ENCODE measurements around the gene SEMA3B.
A peak's percentile ranks its signal among the peaks of the same experiment; 100 is the strongest.
"Not testable (repeated sequence)": the region's sequence is repeated elsewhere in the genome, so short reads cannot be mapped to it uniquely, and the experiment has no call there.

Gene SEMA3B

GRCh38 chr3:50268703-50269451 lies at the start of gene SEMA3B:
TSS of gene SEMA3B (plus strand) at chr3:50269147. CDS start at chr3:50269241, 94 bp downstream.
- DNase-seq, result no peak
- in situ Hi-C loops (cut with MboI; ENCODE audit: low pct_unique_long_range_greater_than_20kb, low sequenced_read_pairs), result no loop called here

- DNase-seq, result no peak
- in situ Hi-C loops (cut with MboI; ENCODE audit: low pct_unique_long_range_greater_than_20kb, low sequenced_read_pairs), result no loop called here
Observed at GRCh38 chr3:50219285-50219684, 49.7 kb upstream of the SEMA3B start.

- DNase-seq, result no peak
- in situ Hi-C loops (cut with MboI; ENCODE audit: low pct_unique_long_range_greater_than_20kb, low sequenced_read_pairs), result no loop called here
Observed at GRCh38 chr3:50220109-50220508, 48.8 kb upstream of the SEMA3B start.

GRCh38 chr3:50221051-50221410 lies 47.9 kb upstream of the SEMA3B start:
- DNase-seq, result no peak
- in situ Hi-C loops (cut with MboI; ENCODE audit: low pct_unique_long_range_greater_than_20kb, low sequenced_read_pairs), result no loop called here

- in situ Hi-C loops (cut with MboI; ENCODE audit: low pct_unique_long_range_greater_than_20kb, low sequenced_read_pairs), result no loop called here
- DNase-seq, result no peak
Observed at GRCh38 chr3:50221411-50222168, 47.4 kb upstream of the SEMA3B start.

- in situ Hi-C loops (cut with MboI; ENCODE audit: low pct_unique_long_range_greater_than_20kb, low sequenced_read_pairs), result no loop called here
Observed at GRCh38 chr3:50222169-50222528, 46.8 kb upstream of the SEMA3B start.

GRCh38 chr3:50224639-50225038 lies 44.3 kb upstream of the SEMA3B start:
- no peak for DNase-seq
- in situ Hi-C loops (cut with MboI; ENCODE audit: low pct_unique_long_range_greater_than_20kb, low sequenced_read_pairs), result no loop called here

More at GRCh38 chr3:50222169-50222528, 46.8 kb upstream of the SEMA3B start:
- no peak for DNase-seq

- peak; percentile 42 for DNase-seq
- in situ Hi-C loops (cut with MboI; ENCODE audit: low pct_unique_long_range_greater_than_20kb, low sequenced_read_pairs), result no loop called here
Observed at GRCh38 chr3:50226888-50227389, 42.0 kb upstream of the SEMA3B start.

GRCh38 chr3:50227390-50228183 lies 41.4 kb upstream of the SEMA3B start:
- in situ Hi-C loops (cut with MboI; ENCODE audit: low pct_unique_long_range_greater_than_20kb, low sequenced_read_pairs), result no loop called here
- peak; percentile 94 for DNase-seq

GRCh38 chr3:50228184-50228763 lies 40.7 kb upstream of the SEMA3B start:
- peak; percentile 30 for DNase-seq
- in situ Hi-C loops (cut with MboI; ENCODE audit: low pct_unique_long_range_greater_than_20kb, low sequenced_read_pairs), result not testable (repeated sequence)

GRCh38 chr3:50229490-50229889 lies 39.5 kb upstream of the SEMA3B start:
- in situ Hi-C loops (cut with MboI; ENCODE audit: low pct_unique_long_range_greater_than_20kb, low sequenced_read_pairs), result no loop called here
- DNase-seq, result no peak

GRCh38 chr3:50230104-50230793 lies 38.7 kb upstream of the SEMA3B start:
- DNase-seq, result no peak
- in situ Hi-C loops (cut with MboI; ENCODE audit: low pct_unique_long_range_greater_than_20kb, low sequenced_read_pairs), result no loop called here

GRCh38 chr3:50230794-50231125 lies 38.2 kb upstream of the SEMA3B start:
- in situ Hi-C loops (cut with MboI; ENCODE audit: low pct_unique_long_range_greater_than_20kb, low sequenced_read_pairs), result no loop called here
- DNase-seq, result no peak

- DNase-seq, result no peak
- in situ Hi-C loops (cut with MboI; ENCODE audit: low pct_unique_long_range_greater_than_20kb, low sequenced_read_pairs), result no loop called here
Observed at GRCh38 chr3:50231581-50231980, 37.4 kb upstream of the SEMA3B start.

- DNase-seq, result no peak
- in situ Hi-C loops (cut with MboI; ENCODE audit: low pct_unique_long_range_greater_than_20kb, low sequenced_read_pairs), result no loop called here
Observed at GRCh38 chr3:50232303-50232702, 36.6 kb upstream of the SEMA3B start.

GRCh38 chr3:50233176-50233575 lies 35.8 kb upstream of the SEMA3B start:
- DNase-seq, result no peak
- in situ Hi-C loops (cut with MboI; ENCODE audit: low pct_unique_long_range_greater_than_20kb, low sequenced_read_pairs), result no loop called here

- in situ Hi-C loops (cut with MboI; ENCODE audit: low pct_unique_long_range_greater_than_20kb, low sequenced_read_pairs), result no loop called here
- DNase-seq, result peak; percentile 99
Observed at GRCh38 chr3:50235716-50236483, 33.0 kb upstream of the SEMA3B start, which contains the start of gene GNAI2. TSS of gene GNAI2 (plus strand) at chr3:50236204. CDS start at chr3:50236336, 132 bp downstream.

- DNase-seq, result no peak
- in situ Hi-C loops (cut with MboI; ENCODE audit: low pct_unique_long_range_greater_than_20kb, low sequenced_read_pairs), result no loop called here
Observed at GRCh38 chr3:50236484-50237132, 32.3 kb upstream of the SEMA3B start.

Measured in KBM-7 (cell line).